ENCODE measurements around the gene ARGLU1.

The ARGLU1 gene

DNA sequence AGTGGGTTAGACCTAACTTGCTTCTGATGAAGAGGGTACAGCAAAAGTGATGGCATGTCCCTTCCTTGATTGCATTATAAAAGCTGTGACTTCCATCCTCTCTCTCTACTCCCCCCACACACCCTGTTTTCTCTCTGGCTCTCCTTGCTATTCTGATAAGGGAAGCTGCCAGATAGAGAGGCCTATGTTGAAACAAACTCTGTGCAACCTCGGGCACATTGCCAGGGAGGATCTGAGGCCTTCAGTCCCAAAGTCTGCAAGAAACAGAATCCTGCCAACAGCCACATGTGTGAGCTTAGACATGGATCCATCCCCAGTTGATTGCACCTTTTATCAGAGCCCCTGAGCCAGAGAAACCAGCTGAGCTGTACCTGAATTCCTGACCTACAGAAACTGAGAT, 44.8 kb upstream of the ARGLU1 start:
- H3K9me3 ChIP-seq (replicated peaks in 1 of 2; ENCODE audit: control insufficient read depth in 2 of 2, insufficient read depth in 1 of 2, low read depth in 1 of 2, low read length in 2 of 2) = no peaks in the 10 kb centered on the region
- H2BK15ac ChIP-seq (ENCODE audit: low read length) = no peak overlapping the region
- H2BK5ac ChIP-seq (ENCODE audit: low read length) = no peak overlapping the region
- no peak overlapping the region for H3K4me2 ChIP-seq (ENCODE audit: insufficient read depth, low read length, poor library complexity, severe bottlenecking)
- H4K8ac ChIP-seq (ENCODE audit: low read depth, low read length) = no peak overlapping the region
- H3K27me3 ChIP-seq (ENCODE audit: control insufficient read depth in 3 of 3, insufficient read depth in 3 of 3, low read depth in 1 of 3, low read length in 3 of 3) = no peaks in the 10 kb centered on the region
- no peak overlapping the region for H3K14ac ChIP-seq (ENCODE audit: low read length)
- H2AFZ ChIP-seq (ENCODE audit: low read length) = no peak overlapping the region
- no CpG with 5 or more reads among the region's 1 CpG for WGBS, 2 donors (ENCODE audit: extremely low coverage in 2 of 2, insufficient read length in 2 of 2, insufficient replicate concordance in 1 of 2)
- H2AK5ac ChIP-seq (ENCODE audit: low read depth, low read length) = no peak overlapping the region
- H3K4ac ChIP-seq (ENCODE audit: low read length) = no peak overlapping the region
- peaks cover 0 to 2% of the 10 kb centered on the region in 2 donors for H3K4me1 ChIP-seq (ENCODE audit: control insufficient read depth in 2 of 2, insufficient read depth in 1 of 2, low read depth in 1 of 2, low read length in 2 of 2)
- H3K18ac ChIP-seq (ENCODE audit: low read length) = no peak overlapping the region
- H2BK120ac ChIP-seq (ENCODE audit: low read depth, low read length) = no peak overlapping the region
- DNase-seq (ENCODE audit: low spot score) = no peak
- no peaks in the 10 kb centered on the region for H3K36me3 ChIP-seq (replicated peaks in 1 of 2; ENCODE audit: control insufficient read depth in 2 of 2, insufficient read depth in 2 of 2, low read length in 2 of 2)
- H3K79me1 ChIP-seq (ENCODE audit: low read depth, low read length) = no peaks in the 10 kb centered on the region
- H3K23ac ChIP-seq (ENCODE audit: low read depth, low read length, poor library complexity) = no peak overlapping the region
- no peak overlapping the region for H3K4me3 ChIP-seq (ENCODE audit: low read length in 2 of 2)
- H4K91ac ChIP-seq (ENCODE audit: low read depth, low read length, poor library complexity) = no peak overlapping the region
- H3K9ac ChIP-seq (ENCODE audit: low read depth, low read length, poor library complexity) = no peak overlapping the region
- H2BK12ac ChIP-seq (ENCODE audit: low read length) = no peak overlapping the region
- H3K27ac ChIP-seq (replicated peaks; ENCODE audit: low read length) = no peak overlapping the region

DNA sequence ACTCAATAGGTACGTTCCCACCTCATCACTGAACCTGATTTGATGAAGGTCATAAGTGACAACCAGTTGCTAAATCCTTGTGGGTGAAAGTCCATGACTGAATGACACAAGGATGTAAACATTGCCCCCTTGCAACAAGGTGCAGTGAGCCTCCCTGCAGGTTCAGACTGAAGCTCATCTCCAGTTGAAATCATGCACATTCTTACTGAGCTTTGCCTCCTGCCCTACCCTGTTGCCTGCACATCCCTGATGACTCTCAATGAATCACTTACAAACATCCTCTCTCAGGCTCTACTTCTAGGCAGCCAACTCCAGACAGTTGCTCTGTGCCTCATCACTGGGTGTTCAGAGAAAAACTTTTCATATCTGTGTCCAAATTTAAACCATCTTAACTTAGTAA, 42.5 kb upstream of the ARGLU1 start:
- H2BK120ac ChIP-seq (ENCODE audit: low read depth, low read length) = no peak overlapping the region
- H2BK5ac ChIP-seq (ENCODE audit: low read length) = no peak overlapping the region
- H3K4me1 ChIP-seq (ENCODE audit: control insufficient read depth in 2 of 2, insufficient read depth in 1 of 2, low read depth in 1 of 2, low read length in 2 of 2) = no peaks in the 10 kb centered on the region
- no peak overlapping the region for H2AK5ac ChIP-seq (ENCODE audit: low read depth, low read length)
- H3K23ac ChIP-seq (ENCODE audit: low read depth, low read length, poor library complexity) = no peak overlapping the region
- no peak for DNase-seq (ENCODE audit: low spot score)
- WGBS, 2 donors (ENCODE audit: extremely low coverage in 2 of 2, insufficient read length in 2 of 2, insufficient replicate concordance in 1 of 2) = no CpG with 5 or more reads among the region's 1 CpG
- no peak overlapping the region for H3K14ac ChIP-seq (ENCODE audit: low read length)
- no peak overlapping the region for H3K27ac ChIP-seq (replicated peaks; ENCODE audit: low read length)
- no peak overlapping the region for H3K4me2 ChIP-seq (ENCODE audit: insufficient read depth, low read length, poor library complexity, severe bottlenecking)
- H3K4me3 ChIP-seq (ENCODE audit: low read length in 2 of 2) = no peak overlapping the region
- no peaks in the 10 kb centered on the region for H3K79me1 ChIP-seq (ENCODE audit: low read depth, low read length)
- H3K9ac ChIP-seq (ENCODE audit: low read depth, low read length, poor library complexity) = no peak overlapping the region
- no peaks in the 10 kb centered on the region for H3K27me3 ChIP-seq (ENCODE audit: control insufficient read depth in 3 of 3, insufficient read depth in 3 of 3, low read depth in 1 of 3, low read length in 3 of 3)
- H2AFZ ChIP-seq (ENCODE audit: low read length) = no peak overlapping the region
- H2BK12ac ChIP-seq (ENCODE audit: low read length) = no peak overlapping the region
- H3K9me3 ChIP-seq (replicated peaks in 1 of 2; ENCODE audit: control insufficient read depth in 2 of 2, insufficient read depth in 1 of 2, low read depth in 1 of 2, low read length in 2 of 2) = no peaks in the 10 kb centered on the region
- no peak overlapping the region for H3K18ac ChIP-seq (ENCODE audit: low read length)
- H4K91ac ChIP-seq (ENCODE audit: low read depth, low read length, poor library complexity) = no peak overlapping the region
- no peak overlapping the region for H4K8ac ChIP-seq (ENCODE audit: low read depth, low read length)
- no peak overlapping the region for H2BK15ac ChIP-seq (ENCODE audit: low read length)
- no peak overlapping the region for H3K4ac ChIP-seq (ENCODE audit: low read length)
- H3K36me3 ChIP-seq (replicated peaks in 1 of 2; ENCODE audit: control insufficient read depth in 2 of 2, insufficient read depth in 2 of 2, low read length in 2 of 2) = no peaks in the 10 kb centered on the region

DNA sequence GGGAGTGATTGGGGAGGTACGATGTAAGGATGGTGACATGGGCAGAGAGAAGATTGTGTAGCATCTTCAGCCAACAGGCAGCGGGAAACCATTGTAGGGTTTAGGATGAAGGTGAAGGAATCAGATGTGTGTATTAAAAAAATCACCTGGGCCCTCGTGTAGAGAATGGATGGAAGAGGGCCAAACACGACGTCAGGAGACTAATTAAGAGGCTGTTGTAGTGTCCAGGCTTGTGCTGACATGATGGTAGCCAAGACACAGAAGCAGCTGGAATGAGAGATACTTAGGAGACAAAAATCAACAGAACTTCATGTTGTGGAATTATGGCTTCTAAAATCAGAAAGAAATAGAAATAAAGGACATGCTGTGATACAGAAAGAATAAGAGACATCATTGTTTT, 41.2 kb upstream of the ARGLU1 start:
- Histone ChIP-seq H3K14ac (ENCODE audit: low read length) (no peak overlapping the region), H2AK5ac (ENCODE audit: low read depth, low read length) (no peak overlapping the region), H3K4me1 (ENCODE audit: control insufficient read depth in 2 of 2, insufficient read depth in 1 of 2, low read depth in 1 of 2, low read length in 2 of 2) (no peaks in the 10 kb centered on the region), H2BK12ac (ENCODE audit: low read length) (no peak overlapping the region), H3K18ac (ENCODE audit: low read length) (no peak overlapping the region), H3K36me3 (replicated peaks in 1 of 2; ENCODE audit: control insufficient read depth in 2 of 2, insufficient read depth in 2 of 2, low read length in 2 of 2) (no peaks in the 10 kb centered on the region), H2BK120ac (ENCODE audit: low read depth, low read length) (no peak overlapping the region), H3K4ac (ENCODE audit: low read length) (no peak overlapping the region), H3K4me3 (ENCODE audit: low read length in 2 of 2) (no peak overlapping the region), H3K9ac (ENCODE audit: low read depth, low read length, poor library complexity) (no peak overlapping the region), H3K27me3 (ENCODE audit: control insufficient read depth in 3 of 3, insufficient read depth in 3 of 3, low read depth in 1 of 3, low read length in 3 of 3) (no peaks in the 10 kb centered on the region), H3K79me1 (ENCODE audit: low read depth, low read length) (no peaks in the 10 kb centered on the region), H2BK15ac (ENCODE audit: low read length) (no peak overlapping the region), H4K8ac (ENCODE audit: low read depth, low read length) (no peak overlapping the region), H2AFZ (ENCODE audit: low read length) (no peak overlapping the region), H3K4me2 (ENCODE audit: insufficient read depth, low read length, poor library complexity, severe bottlenecking) (no peak overlapping the region), H3K9me3 (replicated peaks in 1 of 2; ENCODE audit: control insufficient read depth in 2 of 2, insufficient read depth in 1 of 2, low read depth in 1 of 2, low read length in 2 of 2) (no peaks in the 10 kb centered on the region), H2BK5ac (ENCODE audit: low read length) (no peak overlapping the region), H3K23ac (ENCODE audit: low read depth, low read length, poor library complexity) (no peak overlapping the region), H4K91ac (ENCODE audit: low read depth, low read length, poor library complexity) (no peak overlapping the region), H3K27ac (replicated peaks; ENCODE audit: low read length) (no peak overlapping the region)
- DNase-seq (ENCODE audit: low spot score) = no peak
- WGBS, 2 donors (ENCODE audit: extremely low coverage in 2 of 2, insufficient read length in 2 of 2, insufficient replicate concordance in 1 of 2) = no CpG with 5 or more reads among the region's 5 CpGs

DNA sequence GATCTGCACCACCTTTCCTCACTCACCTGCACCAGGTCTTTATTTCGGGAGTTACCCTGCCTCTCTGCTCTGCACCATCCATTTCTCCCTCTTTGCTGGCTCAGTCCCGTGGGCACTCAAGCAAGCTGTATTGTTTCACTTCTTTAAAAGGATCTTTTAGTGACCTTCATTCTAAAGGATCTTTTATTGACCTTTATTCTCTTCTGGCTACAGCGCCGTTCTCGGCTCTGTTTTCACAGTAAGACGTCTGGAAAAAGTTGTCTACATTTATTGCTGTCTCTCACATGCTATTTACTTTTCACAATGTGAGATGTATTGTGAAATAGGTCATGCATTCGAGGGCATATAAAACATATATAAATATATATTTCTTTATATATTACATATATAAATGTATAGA, 35.6 kb upstream of the ARGLU1 start:
- Histone ChIP-seq H2BK15ac (ENCODE audit: low read length) (no peak overlapping the region), H3K4ac (ENCODE audit: low read length) (no peak overlapping the region), H3K27me3 (ENCODE audit: control insufficient read depth in 3 of 3, insufficient read depth in 3 of 3, low read depth in 1 of 3, low read length in 3 of 3) (no peaks in the 10 kb centered on the region), H3K14ac (ENCODE audit: low read length) (no peak overlapping the region), H2AK5ac (ENCODE audit: low read depth, low read length) (no peak overlapping the region), H3K4me3 (ENCODE audit: low read length in 2 of 2) (no peak overlapping the region), H2BK120ac (ENCODE audit: low read depth, low read length) (no peak overlapping the region), H3K23ac (ENCODE audit: low read depth, low read length, poor library complexity) (no peak overlapping the region), H3K27ac (replicated peaks; ENCODE audit: low read length) (no peak overlapping the region), H4K8ac (ENCODE audit: low read depth, low read length) (no peak overlapping the region), H3K79me1 (ENCODE audit: low read depth, low read length) (no peaks in the 10 kb centered on the region), H3K4me2 (ENCODE audit: insufficient read depth, low read length, poor library complexity, severe bottlenecking) (no peak overlapping the region), H3K18ac (ENCODE audit: low read length) (no peak overlapping the region), H2BK5ac (ENCODE audit: low read length) (no peak overlapping the region), H4K91ac (ENCODE audit: low read depth, low read length, poor library complexity) (no peak overlapping the region), H2AFZ (ENCODE audit: low read length) (no peak overlapping the region), H3K4me1 (ENCODE audit: control insufficient read depth in 2 of 2, insufficient read depth in 1 of 2, low read depth in 1 of 2, low read length in 2 of 2) (no peaks in the 10 kb centered on the region), H3K9me3 (replicated peaks in 1 of 2; ENCODE audit: control insufficient read depth in 2 of 2, insufficient read depth in 1 of 2, low read depth in 1 of 2, low read length in 2 of 2) (no peaks in the 10 kb centered on the region), H3K9ac (ENCODE audit: low read depth, low read length, poor library complexity) (no peak overlapping the region), H2BK12ac (ENCODE audit: low read length) (no peak overlapping the region), H3K36me3 (replicated peaks in 1 of 2; ENCODE audit: control insufficient read depth in 2 of 2, insufficient read depth in 2 of 2, low read length in 2 of 2) (no peaks in the 10 kb centered on the region)
- DNase-seq (ENCODE audit: low spot score) = no peak
- no CpG with 5 or more reads among the region's 7 CpGs for WGBS, 2 donors (ENCODE audit: extremely low coverage in 2 of 2, insufficient read length in 2 of 2, insufficient replicate concordance in 1 of 2)
